WTC11 (cell line): Measurements from ENCODE around the gene MUC2. TPM values are rescaled to one million over a fixed set of nuclear protein-coding genes. Genes with fewer than 3 reads are reported as not detected.

Experiments used
- ATAC-seq: fragments of 200-7000 bp; cut with Tn5 transposase; 2 replicates; pipeline ENCODE4 v1.10.0; 2021; ENCODE audit warnings: mild to moderate bottlenecking, moderate library complexity
- CTCF ChIA-PET: fragments of 300-600 bp; sonication (Branson Sonifier 250); formaldehyde crosslinking; loops from one replicate; lab custom pipeline; 2021; ENCODE audit warnings: antibody characterized with exemption; lab: Charles Lee
- POLR2A ChIA-PET: fragments of 350-600 bp; sonication (Branson Sonifier 250); formaldehyde crosslinking; loops from one replicate; lab custom pipeline; 2021; ENCODE audit warnings: antibody characterized with exemption; lab: Charles Lee
- DNase-seq: peaks from one replicate; pipeline ENCODE4 v3.0.0; 2021; ENCODE audit warnings: low spot score
- H3K27ac Mint-ChIP-seq: 2 replicates; pipeline ENCODE4 v1.8.0; 2021; ENCODE audit warnings: mixed read lengths
- H3K27me3 Mint-ChIP-seq: 2 replicates; pipeline ENCODE4 v1.8.0; 2021; ENCODE audit warnings: low read depth, mild to moderate bottlenecking, moderate library complexity, mixed read lengths
- H3K36me3 Mint-ChIP-seq: 2 replicates; pipeline ENCODE4 v1.8.0; 2021; ENCODE audit warnings: mixed read lengths
- H3K4me1 Mint-ChIP-seq: 2 replicates; pipeline ENCODE4 v1.8.0; 2022; ENCODE audit warnings: mixed read lengths
- H3K4me3 Mint-ChIP-seq: 2 replicates; pipeline ENCODE4 v1.8.0; 2021; ENCODE audit warnings: mild to moderate bottlenecking, moderate library complexity, mixed read lengths
- H3K9me3 Mint-ChIP-seq: 2 replicates; pipeline ENCODE4 v1.8.0; 2021; ENCODE audit warnings: mixed read lengths
- ATF1 ChIP-seq: sonication (generic); formaldehyde crosslinking; IDR thresholded peaks from 2 replicates; pipeline ENCODE4 v1.8.1; 2023; ENCODE audit warnings: mild to moderate bottlenecking, moderate library complexity, missing genetic modification reagents
- CDX4 ChIP-seq: fragments of 250-450 bp; sonication (Bioruptor Pico); IDR thresholded peaks from 2 replicates; pipeline ENCODE4 v1.9.0; 2021; ENCODE audit warnings: moderate library complexity, mild to moderate bottlenecking, inconsistent platforms, borderline replicate concordance
- CREM ChIP-seq: sonication (generic); formaldehyde crosslinking; IDR thresholded peaks from 2 replicates; pipeline ENCODE4 v1.8.1; 2022; ENCODE audit warnings: mild to moderate bottlenecking, missing genetic modification reagents, moderate library complexity
- ELF4 ChIP-seq: sonication (generic); formaldehyde crosslinking; IDR thresholded peaks from 2 replicates; pipeline ENCODE4 v1.8.1; 2022; ENCODE audit warnings: low read depth, mild to moderate bottlenecking, moderate library complexity, missing genetic modification reagents
- ESRRA ChIP-seq: sonication (generic); formaldehyde crosslinking; IDR thresholded peaks from 2 replicates; pipeline ENCODE4 v1.8.1; 2022; ENCODE audit warnings: mild to moderate bottlenecking, missing genetic modification reagents, borderline replicate concordance
- ETV6 ChIP-seq: sonication (generic); formaldehyde crosslinking; IDR thresholded peaks from 2 replicates; pipeline ENCODE4 v1.8.1; 2022; ENCODE audit warnings: mild to moderate bottlenecking, missing genetic modification reagents
- FOXP1 ChIP-seq: sonication (generic); formaldehyde crosslinking; IDR thresholded peaks from 2 replicates; pipeline ENCODE4 v1.8.0; 2022; ENCODE audit warnings: missing genetic modification reagents, mild to moderate bottlenecking, moderate library complexity, borderline replicate concordance
- GTF2I ChIP-seq: fragments of 250-450 bp; sonication (Bioruptor Pico); conservative IDR thresholded peaks from 2 replicates; pipeline ENCODE4 v1.4.0; 2021; ENCODE audit warnings: mild to moderate bottlenecking
- HMGA2 ChIP-seq: fragments of 250-450 bp; sonication (Bioruptor Pico); IDR thresholded peaks from 2 replicates; pipeline ENCODE4 v1.4.0; 2021; ENCODE audit warnings: mild to moderate bottlenecking, moderate library complexity
- IRF2 ChIP-seq: sonication (generic); formaldehyde crosslinking; IDR thresholded peaks from 2 replicates; pipeline ENCODE4 v1.8.0; 2022; ENCODE audit warnings: low read depth, missing genetic modification reagents, borderline replicate concordance
- MLX ChIP-seq: sonication (generic); formaldehyde crosslinking; IDR thresholded peaks from 2 replicates; pipeline ENCODE4 v1.8.1; 2023; ENCODE audit warnings: mild to moderate bottlenecking, missing genetic modification reagents, moderate library complexity
- NFYB ChIP-seq: sonication (generic); formaldehyde crosslinking; conservative IDR thresholded peaks from 2 replicates; pipeline ENCODE4 v1.8.0; 2022; ENCODE audit warnings: low read depth, missing genetic modification reagents
- NR1H2 ChIP-seq: sonication (generic); formaldehyde crosslinking; IDR thresholded peaks from 2 replicates; pipeline ENCODE4 v1.9.0; 2021; ENCODE audit warnings: mild to moderate bottlenecking, moderate library complexity, missing genetic modification reagents
- PRDM15 ChIP-seq: sonication (generic); formaldehyde crosslinking; IDR thresholded peaks from 2 replicates; pipeline ENCODE4 v1.8.0; 2022; ENCODE audit warnings: missing genetic modification reagents
- SOX15 ChIP-seq: fragments of 250-450 bp; sonication (Bioruptor Pico); IDR thresholded peaks from 2 replicates; pipeline ENCODE4 v1.9.0; 2021; ENCODE audit warnings: mild to moderate bottlenecking
- TEAD1 ChIP-seq: sonication (generic); formaldehyde crosslinking; IDR thresholded peaks from 2 replicates; pipeline ENCODE4 v1.8.0; 2022; ENCODE audit warnings: mild to moderate bottlenecking, missing genetic modification reagents
- total RNA-seq: library from RNA; stranded (reverse); gene quantifications from 3 replicates; pipeline ENCODE4 v1.2.3, GENCODE V29; 2021
- TF ChIP-seq, protein P1 (sequence below): sonication (generic); formaldehyde crosslinking; IDR thresholded peaks from 2 replicates; pipeline ENCODE4 v1.8.1; 2022; ENCODE audit warnings: missing genetic modification reagents, borderline replicate concordance
- TF ChIP-seq, protein P2 (sequence below): sonication (generic); formaldehyde crosslinking; conservative IDR thresholded peaks from 2 replicates; pipeline ENCODE4 v1.8.1; 2022; ENCODE audit warnings: mild to moderate bottlenecking, missing genetic modification reagents
- TF ChIP-seq, protein P3 (sequence below): fragments of 250-450 bp; sonication (Bioruptor Pico); conservative IDR thresholded peaks from 2 replicates; pipeline ENCODE4 v1.9.0; 2021; ENCODE audit warnings: mild to moderate bottlenecking

Gene MUC2
- total RNA-seq, 1 experiment from 2014 or later, result 0.22 TPM

DNA sequence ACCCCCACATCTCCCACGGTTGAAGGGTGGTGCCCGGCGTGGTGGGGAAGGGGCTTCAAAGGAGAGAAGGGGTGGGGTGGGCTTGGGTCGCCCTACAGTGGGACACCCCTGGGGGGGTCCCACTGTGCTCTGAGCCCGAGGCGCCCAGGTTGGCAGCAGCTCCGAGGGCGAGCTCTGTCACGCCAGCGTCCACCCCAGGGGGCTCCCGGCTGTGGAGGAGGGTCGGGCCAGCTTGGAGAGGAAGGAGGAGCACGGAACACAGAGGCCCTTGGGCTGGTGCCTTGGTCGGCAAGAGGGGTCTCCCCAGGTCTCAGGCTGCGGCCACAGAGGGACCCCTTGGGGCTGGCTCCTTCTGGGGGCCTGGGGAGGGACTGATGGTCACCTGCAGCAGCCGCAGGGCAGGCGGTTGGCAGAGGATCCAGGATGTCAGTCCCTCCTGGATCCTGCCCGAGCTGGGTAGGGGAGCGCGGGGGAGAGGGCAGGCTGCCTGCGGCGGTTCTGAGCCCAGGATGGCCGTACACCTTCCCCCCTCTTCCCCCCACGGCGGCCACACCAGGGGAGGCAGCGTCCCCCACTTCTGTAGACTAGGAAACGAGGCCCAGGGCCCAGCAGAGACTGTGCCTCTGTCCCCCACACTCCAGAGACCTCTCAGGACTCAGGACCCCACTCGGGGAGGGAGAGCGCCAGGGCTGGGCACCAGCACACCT lies 38.9 kb upstream of the MUC2 start (continued):
- TF ChIP-seq, protein P1, sequence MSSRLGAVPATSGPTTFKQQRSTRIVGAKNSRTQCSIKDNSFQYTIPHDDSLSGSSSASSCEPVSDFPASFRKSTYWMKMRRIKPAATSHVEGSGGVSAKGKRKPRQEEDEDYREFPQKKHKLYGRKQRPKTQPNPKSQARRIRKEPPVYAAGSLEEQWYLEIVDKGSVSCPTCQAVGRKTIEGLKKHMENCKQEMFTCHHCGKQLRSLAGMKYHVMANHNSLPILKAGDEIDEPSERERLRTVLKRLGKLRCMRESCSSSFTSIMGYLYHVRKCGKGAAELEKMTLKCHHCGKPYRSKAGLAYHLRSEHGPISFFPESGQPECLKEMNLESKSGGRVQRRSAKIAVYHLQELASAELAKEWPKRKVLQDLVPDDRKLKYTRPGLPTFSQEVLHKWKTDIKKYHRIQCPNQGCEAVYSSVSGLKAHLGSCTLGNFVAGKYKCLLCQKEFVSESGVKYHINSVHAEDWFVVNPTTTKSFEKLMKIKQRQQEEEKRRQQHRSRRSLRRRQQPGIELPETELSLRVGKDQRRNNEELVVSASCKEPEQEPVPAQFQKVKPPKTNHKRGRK (CRISPR knock-in tag), result no peak
- TF ChIP-seq HMGA2 (CRISPR knock-in tag), result no peak
- TF ChIP-seq ESRRA (CRISPR knock-in tag), result no peak
- no peak for TF ChIP-seq TEAD1 (CRISPR knock-in tag)
- no peak for TF ChIP-seq SOX15
- no peak for TF ChIP-seq IRF2 (CRISPR knock-in tag)

DNA sequence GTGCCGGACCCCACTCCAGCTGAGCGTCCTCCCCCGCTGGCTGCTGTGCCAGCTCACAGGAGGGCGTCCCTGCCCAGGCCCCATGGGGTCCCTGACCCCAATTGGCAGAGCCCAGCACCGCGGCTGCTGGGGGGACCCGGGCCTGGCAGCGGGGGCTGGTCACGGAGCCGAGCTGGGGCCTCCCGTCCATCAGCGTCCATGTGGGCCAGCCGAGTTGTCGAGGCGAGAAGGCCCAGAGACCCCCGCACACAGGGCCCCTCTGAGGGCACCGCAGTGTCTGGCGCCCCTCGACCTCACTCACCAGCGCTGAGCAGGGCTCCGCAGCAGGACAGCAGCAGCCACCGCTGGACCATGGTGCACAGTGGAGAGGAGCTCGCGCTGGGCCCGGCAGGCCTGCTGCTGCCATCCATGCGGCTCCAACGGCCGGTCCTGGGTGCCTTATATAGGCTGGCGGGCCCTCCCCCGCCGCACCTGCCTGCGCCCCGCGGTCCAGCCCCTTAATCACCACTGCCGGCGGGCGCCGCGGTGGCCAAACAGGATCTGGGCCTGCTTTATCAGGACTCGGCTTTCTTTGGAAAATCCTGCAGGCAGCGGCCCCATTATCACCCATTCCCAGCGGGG lies 38.3 kb upstream of the MUC2 start, which contains the start of gene MUC6:
Gene MUC6 (minus strand): TSS at position 416 of the 621 bp plus-strand sequence. CDS start 63 bp downstream, at position 353.
- no peaks in the 10 kb centered on the region for H3K4me1 Mint-ChIP-seq
- H3K36me3 Mint-ChIP-seq, result no peaks in the 10 kb centered on the region
- H3K27ac Mint-ChIP-seq, result no peak within 1 kb of the TSS
- ChIA-PET POLR2A (no interaction called here), CTCF (interaction anchor here (1.4 kb wide), 1 partner anchor 15 kb away, joined by 4 read pairs; no protein-coding TSS in a partner anchor)
- TF ChIP-seq CREM, result no peak
- no peak for TF ChIP-seq PRDM15 (CRISPR knock-in tag)
- TF ChIP-seq CDX4 (CRISPR knock-in tag), result no peak
- TF ChIP-seq ATF1 (CRISPR knock-in tag), result no peak
- no peak for TF ChIP-seq MLX
- no peak for TF ChIP-seq NR1H2 (CRISPR knock-in tag)
- TF ChIP-seq FOXP1 (CRISPR knock-in tag), result no peak
- no peak for TF ChIP-seq ELF4 (CRISPR knock-in tag)
- TF ChIP-seq GTF2I (CRISPR knock-in tag), result no peak
- TF ChIP-seq, protein P2, sequence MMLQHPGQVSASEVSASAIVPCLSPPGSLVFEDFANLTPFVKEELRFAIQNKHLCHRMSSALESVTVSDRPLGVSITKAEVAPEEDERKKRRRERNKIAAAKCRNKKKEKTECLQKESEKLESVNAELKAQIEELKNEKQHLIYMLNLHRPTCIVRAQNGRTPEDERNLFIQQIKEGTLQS, result no peak
- TF ChIP-seq ETV6 (CRISPR knock-in tag), result no peak
- TF ChIP-seq NFYB, result no peak
- TF ChIP-seq, protein P3, sequence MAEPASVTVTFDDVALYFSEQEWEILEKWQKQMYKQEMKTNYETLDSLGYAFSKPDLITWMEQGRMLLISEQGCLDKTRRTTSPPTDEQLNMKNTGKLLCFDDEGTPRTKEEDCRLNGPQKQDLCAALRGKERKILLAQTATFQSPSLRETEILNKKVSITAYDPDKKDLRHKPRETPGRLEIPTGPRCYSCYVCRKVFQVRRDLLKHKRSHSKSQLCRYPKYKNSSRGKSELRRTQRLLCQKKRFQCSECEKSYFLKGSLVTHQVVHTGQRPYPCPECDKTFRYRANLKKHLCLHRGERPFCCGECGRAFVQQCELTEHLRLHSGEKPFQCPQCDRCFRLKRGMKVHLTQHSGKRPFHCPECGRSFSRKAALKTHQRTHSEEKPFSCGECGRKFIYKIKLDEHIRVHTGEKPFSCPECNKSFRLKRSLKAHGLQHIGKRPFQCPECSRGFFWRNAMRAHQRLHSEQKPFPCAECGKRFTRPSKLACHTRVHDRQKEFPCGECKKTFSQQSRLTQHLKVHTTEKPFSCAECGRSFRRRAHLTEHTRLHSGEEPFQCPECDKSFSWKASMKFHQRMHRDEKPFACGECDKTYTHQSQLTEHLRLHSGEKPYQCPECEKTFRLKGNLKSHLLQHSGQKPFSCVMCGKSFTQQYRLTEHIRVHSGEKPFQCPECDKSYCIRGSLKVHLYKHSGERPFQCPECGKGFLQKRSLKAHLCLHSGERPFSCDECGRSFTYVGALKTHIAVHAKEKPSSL (CRISPR knock-in tag), result no peak
- DNase-seq, result no peak
- no peaks in the 10 kb centered on the region for H3K27me3 Mint-ChIP-seq
- ATAC-seq, result peak; percentile 15; the same call in 1 of the 2 replicates
- H3K4me3 Mint-ChIP-seq, result no peak within 1 kb of the TSS
- H3K9me3 Mint-ChIP-seq, result peaks cover 6% of the 10 kb centered on the region
